Bronchial epithelial cell (primary cell): Measurements from ENCODE around the gene CFAP54. TPM values are rescaled to one million over a fixed set of nuclear protein-coding genes. Genes with fewer than 3 reads are reported as not detected.

Source experiments
- DNase-seq: peaks from one replicate; pipeline ENCODE4 v3.0.0-alpha.2; 2010; ENCODE audit warnings: low read depth
- FAIRE-seq: peaks from 2 replicates; lab custom pipeline; 2011; peaks lifted over from hg19 to GRCh38; lab: Jason Lieb, UNC
- H3K27me3 ChIP-seq: 2 replicates; pipeline ENCODE4 v1.5.1; 2011; ENCODE audit warnings: low read length; ENCODE audit not compliant: control insufficient read depth, insufficient read depth
- H3K36me3 ChIP-seq: 2 replicates; pipeline ENCODE4 v1.5.1; 2011; ENCODE audit warnings: low read length; ENCODE audit not compliant: control insufficient read depth, insufficient read depth
- H3K4me3 ChIP-seq: 2 replicates; pipeline ENCODE4 v1.5.1; 2011; ENCODE audit warnings: mild to moderate bottlenecking, low read depth, low read length, control low read depth
- CTCF ChIP-seq: IDR thresholded peaks from 2 replicates; pipeline ENCODE4 v1.5.1; 2011; ENCODE audit warnings: mild to moderate bottlenecking, moderate library complexity, low read length, control low read depth, inconsistent platforms; ENCODE audit not compliant: insufficient read depth, severe bottlenecking
- total RNA-seq: library from RNA; depleted of rRNA; stranded (reverse); fragments of >200 nt; gene quantifications from 2 replicates; pipeline ENCODE4 v1.2.1, GENCODE V29; 2014

Gene CFAP54
- total RNA-seq, 1 donor from 2014 or later, result 0.26 TPM

- FAIRE-seq, result no peak
- Histone ChIP-seq H3K27me3 (no peaks in the 10 kb centered on the region), H3K4me3 (no peak overlapping the region), H3K36me3 (no peaks in the 10 kb centered on the region)
- no peak for TF ChIP-seq CTCF
- DNase-seq, result no peak
Observed at GRCh38 chr12:96897421-96897820, 408.0 kb downstream of the CFAP54 start.

GRCh38 chr12:96901175-96901574, 411.8 kb downstream of the CFAP54 start:
- TF ChIP-seq CTCF, result no peak
- DNase-seq (no peak), FAIRE-seq (no peak)
- H3K4me3 ChIP-seq, result no peak overlapping the region
- no peaks in the 10 kb centered on the region for H3K36me3 ChIP-seq
- no peaks in the 10 kb centered on the region for H3K27me3 ChIP-seq

GRCh38 chr12:96902076-96902475, 412.7 kb downstream of the CFAP54 start:
- DNase-seq (no peak), FAIRE-seq (no peak)
- TF ChIP-seq CTCF, result no peak

GRCh38 chr12:96906498-96906848, 417.1 kb downstream of the CFAP54 start:
- Histone ChIP-seq H3K36me3 (no peaks in the 10 kb centered on the region), H3K4me3 (peak overlapping the region; percentile 95), H3K27me3 (no peaks in the 10 kb centered on the region)
- DNase-seq, result peak; percentile 43
- FAIRE-seq, result no peak
- no peak for TF ChIP-seq CTCF

More at GRCh38 chr12:96902076-96902475, 412.7 kb downstream of the CFAP54 start:
- no peaks in the 10 kb centered on the region for H3K36me3 ChIP-seq
- H3K27me3 ChIP-seq, result no peaks in the 10 kb centered on the region
- no peak overlapping the region for H3K4me3 ChIP-seq

- Histone ChIP-seq H3K36me3 (no peaks in the 10 kb centered on the region), H3K4me3 (peak within 1 kb of the TSS; percentile 95), H3K27me3 (no peaks in the 10 kb centered on the region)
- peak; percentile 49 for DNase-seq
- no peak for TF ChIP-seq CTCF
- FAIRE-seq, result no peak
Observed at GRCh38 chr12:96906849-96907670, 417.7 kb downstream of the CFAP54 start, which contains the start of gene NEDD1. Gene NEDD1, plus strand, starts transcription at chr12:96907257. Its CDS starts 2,503 bp downstream, at chr12:96909760.
